ENCODE measurements around the gene FHAD1. TPM values are rescaled to one million over a fixed set of nuclear protein-coding genes. Genes with fewer than 3 reads are reported as not detected.

FHAD1 gene
- total RNA-seq, 2 donors from 2014 or later = 4.4 TPM; not detected in 1

- Histone ChIP-seq H3K27ac (no peak overlapping the region), H3K4me1 (ENCODE audit: control insufficient read depth in 1 of 2, low read depth in 2 of 2) (peaks cover 5 to 15% of the 10 kb centered on the region in 2 donors), H3K27me3 (replicated peaks; ENCODE audit: insufficient read depth) (no peaks in the 10 kb centered on the region), H3K4me3 (no peak overlapping the region), H3K36me3 (no peaks in the 10 kb centered on the region), H3K9me3 (no peaks in the 10 kb centered on the region)
- TF ChIP-seq CTCF (IDR thresholded peaks at IDR 0.05) = no peak
- no peak for DNase-seq (ENCODE audit: low spot score)
- no peak for ATAC-seq (ENCODE audit: insufficient number of reproducible peaks, low FRiP score, low read depth)
These were observed 3.6 kb upstream of the FHAD1 start for GRCh38 chr1:15243275-15244043.

GRCh38 chr1:15244813-15245212, 2.2 kb upstream of the FHAD1 start:
- H3K27ac ChIP-seq = no peak overlapping the region
- ATAC-seq (ENCODE audit: insufficient number of reproducible peaks, low FRiP score, low read depth) = no peak
- no peak for DNase-seq (ENCODE audit: low spot score)
- no peaks in the 10 kb centered on the region for H3K27me3 ChIP-seq (replicated peaks; ENCODE audit: insufficient read depth)
- no peak for TF ChIP-seq CTCF (IDR thresholded peaks at IDR 0.05)
- no peaks in the 10 kb centered on the region for H3K9me3 ChIP-seq
- H3K4me1 ChIP-seq (ENCODE audit: control insufficient read depth in 1 of 2, low read depth in 2 of 2) = peaks cover 5 to 15% of the 10 kb centered on the region in 2 donors
- no peak overlapping the region for H3K4me3 ChIP-seq
- no peaks in the 10 kb centered on the region for H3K36me3 ChIP-seq

GRCh38 chr1:15245593-15246360, 1.2 kb upstream of the FHAD1 start:
- Histone ChIP-seq H3K36me3 (no peaks in the 10 kb centered on the region), H3K9me3 (no peaks in the 10 kb centered on the region), H3K4me3 (no peak overlapping the region), H3K27ac (no peak overlapping the region), H3K27me3 (replicated peaks; ENCODE audit: insufficient read depth) (no peaks in the 10 kb centered on the region), H3K4me1 (ENCODE audit: control insufficient read depth in 1 of 2, low read depth in 2 of 2) (peaks cover 5 to 15% of the 10 kb centered on the region in 2 donors)
- TF ChIP-seq CTCF (IDR thresholded peaks at IDR 0.05) = no peak
- no peak for DNase-seq (ENCODE audit: low spot score)
- no peak for ATAC-seq (ENCODE audit: insufficient number of reproducible peaks, low FRiP score, low read depth)

GRCh38 chr1:15248216-15248615, 1.2 kb downstream of the FHAD1 start:
- no peak overlapping the region for H3K27ac ChIP-seq
- no peaks in the 10 kb centered on the region for H3K36me3 ChIP-seq
- no peaks in the 10 kb centered on the region for H3K9me3 ChIP-seq
- peaks cover 5 to 15% of the 10 kb centered on the region in 2 donors for H3K4me1 ChIP-seq (ENCODE audit: control insufficient read depth in 1 of 2, low read depth in 2 of 2)
- H3K27me3 ChIP-seq (replicated peaks; ENCODE audit: insufficient read depth) = no peaks in the 10 kb centered on the region
- DNase-seq (ENCODE audit: low spot score) = no peak
- no peak for ATAC-seq (ENCODE audit: insufficient number of reproducible peaks, low FRiP score, low read depth)
- no peak overlapping the region for H3K4me3 ChIP-seq
- TF ChIP-seq CTCF (IDR thresholded peaks at IDR 0.05) = no peak

- TF ChIP-seq CTCF (IDR thresholded peaks at IDR 0.05) = no peak
- H3K4me3 ChIP-seq = no peak overlapping the region
- no peak for DNase-seq (ENCODE audit: low spot score)
- no peaks in the 10 kb centered on the region for H3K9me3 ChIP-seq
- ATAC-seq (ENCODE audit: insufficient number of reproducible peaks, low FRiP score, low read depth) = no peak
- H3K27ac ChIP-seq = no peak overlapping the region
- H3K27me3 ChIP-seq (replicated peaks; ENCODE audit: insufficient read depth) = no peaks in the 10 kb centered on the region
- no peaks in the 10 kb centered on the region for H3K36me3 ChIP-seq
- peaks cover 5 to 15% of the 10 kb centered on the region in 2 donors for H3K4me1 ChIP-seq (ENCODE audit: control insufficient read depth in 1 of 2, low read depth in 2 of 2)
These were observed 2.1 kb downstream of the FHAD1 start for GRCh38 chr1:15249081-15249480.
